NCI-H2107 treated with DMSO at 0.1 percent for 48 hours (cell line): ENCODE data around the gene ADH1B.
"Not testable (repeated sequence)": the region's sequence is repeated elsewhere in the genome, so short reads cannot be mapped to it uniquely, and the experiment has no call there.

Source experiments
- DNase-seq: peaks from one replicate; lab custom pipeline; 2025; ENCODE audit not compliant: unreplicated experiment; lab: John Stamatoyannopoulos, UW

The ADH1B gene

GRCh38 chr4:99324361-99324760, 3.2 kb upstream of the ADH1B start:
- no peak for DNase-seq

- no peak for DNase-seq
These were observed 2.6 kb upstream of the ADH1B start for GRCh38 chr4:99323756-99324155.

- not testable (repeated sequence) for DNase-seq
These were observed 3.4 kb downstream of the ADH1B start for GRCh38 chr4:99317811-99318210.

- no peak for DNase-seq
These were observed 3.8 kb downstream of the ADH1B start for GRCh38 chr4:99317354-99317753.

- no peak for DNase-seq
These were observed 5.4 kb downstream of the ADH1B start for GRCh38 chr4:99315839-99316238.

GRCh38 chr4:99314211-99314610, 7.0 kb downstream of the ADH1B start:
- no peak for DNase-seq

GRCh38 chr4:99310389-99310788, 10.8 kb downstream of the ADH1B start:
- no peak for DNase-seq

GRCh38 chr4:99305638-99306400, 15.4 kb downstream of the ADH1B start:
- no peak for DNase-seq

GRCh38 chr4:99301376-99302164, 19.6 kb downstream of the ADH1B start:
- no peak for DNase-seq

- no peak for DNase-seq
These were observed 20.3 kb downstream of the ADH1B start for GRCh38 chr4:99300934-99301333.

- DNase-seq, result no peak
These were observed 27.8 kb downstream of the ADH1B start for GRCh38 chr4:99293357-99293756.

- no peak for DNase-seq
These were observed 30.1 kb downstream of the ADH1B start, which contains the start of gene ADH1A for GRCh38 chr4:99290848-99291786. Gene ADH1A, minus strand, starts transcription at chr4:99290985. Its CDS starts 71 bp downstream, at chr4:99290914.

- no peak for DNase-seq
These were observed 35.8 kb downstream of the ADH1B start for GRCh38 chr4:99285387-99285786.

- no peak for DNase-seq
These were observed 38.5 kb downstream of the ADH1B start for GRCh38 chr4:99282731-99283130.

- no peak for DNase-seq
These were observed 39.9 kb downstream of the ADH1B start for GRCh38 chr4:99281261-99281660.

GRCh38 chr4:99276417-99276816, 44.8 kb downstream of the ADH1B start:
- no peak for DNase-seq

- DNase-seq, result no peak
These were observed 45.3 kb downstream of the ADH1B start for GRCh38 chr4:99275885-99276284.

GRCh38 chr4:99275050-99275449, 46.2 kb downstream of the ADH1B start:
- DNase-seq, result no peak

- no peak for DNase-seq
These were observed 47.5 kb downstream of the ADH1B start for GRCh38 chr4:99273704-99274103.

- no peak for DNase-seq
These were observed 56.3 kb downstream of the ADH1B start for GRCh38 chr4:99264927-99265326.
